DOHH2 (cell line): Measurements from ENCODE around the gene PRKN.

Source experiments
- H3F3A ChIP-seq: fragments of 200-600 bp; sonication (generic), shearing (Covaris generic); 2 replicates; pipeline ENCODE4 v1.6.0; 2016; ENCODE audit warnings: antibody characterized with exemption, mild to moderate bottlenecking; ENCODE audit not compliant: control insufficient read depth, insufficient read depth
- H3K27ac ChIP-seq: fragments of 200-600 bp; sonication (generic); 2 replicates; pipeline ENCODE4 v1.5.1; 2014; ENCODE audit warnings: low read depth, mild to moderate bottlenecking, low read length, moderate library complexity
- H3K27me3 ChIP-seq: fragments of 200-600 bp; sonication (generic); 2 replicates; pipeline ENCODE4 v1.6.1; 2014; ENCODE audit warnings: mild to moderate bottlenecking, low read length, mixed read lengths; ENCODE audit not compliant: control insufficient read depth
- H3K36me3 ChIP-seq: fragments of 200-600 bp; sonication (generic); 2 replicates; pipeline ENCODE4 v1.6.1; 2014; ENCODE audit warnings: mild to moderate bottlenecking, low read length, moderate library complexity, mixed read lengths; ENCODE audit not compliant: control insufficient read depth
- H3K4me1 ChIP-seq: fragments of 200-600 bp; sonication (generic); 2 replicates; pipeline ENCODE4 v1.6.1; 2014; ENCODE audit warnings: mild to moderate bottlenecking, low read length, mixed read lengths; ENCODE audit not compliant: control insufficient read depth
- H3K4me2 ChIP-seq: fragments of 200-600 bp; sonication (generic); 2 replicates; pipeline ENCODE4 v1.6.0; 2014; ENCODE audit warnings: mild to moderate bottlenecking, low read length, moderate library complexity
- H3K4me3 ChIP-seq: fragments of 200-600 bp; sonication (generic); 2 replicates; pipeline ENCODE4 v1.5.1; 2014; ENCODE audit warnings: mild to moderate bottlenecking, low read length, mixed read lengths
- H3K79me2 ChIP-seq: fragments of 200-600 bp; sonication (generic); 2 replicates; pipeline ENCODE4 v1.6.1; 2014; ENCODE audit warnings: mild to moderate bottlenecking, low read length, mixed read lengths; ENCODE audit not compliant: control insufficient read depth
- H3K9me2 ChIP-seq: fragments of 200-600 bp; sonication (generic); replicated peaks from 2 replicates; pipeline ENCODE4 v1.6.1; 2014; ENCODE audit warnings: mild to moderate bottlenecking, low read length, mixed read lengths; ENCODE audit not compliant: control insufficient read depth
- H3K9me3 ChIP-seq: fragments of 200-600 bp; sonication (generic); 2 replicates; pipeline ENCODE4 v1.6.1; 2014; ENCODE audit warnings: antibody characterized with exemption, low read length, mixed read lengths; ENCODE audit not compliant: control insufficient read depth, insufficient read depth
- H4K20me1 ChIP-seq: fragments of 200-600 bp; sonication (generic); 2 replicates; pipeline ENCODE4 v1.6.0; 2014; ENCODE audit warnings: low read depth, mild to moderate bottlenecking, antibody characterized with exemption, low read length, moderate library complexity; ENCODE audit not compliant: control insufficient read depth, insufficient read depth
- EZH2phosphoT487 ChIP-seq: fragments of 200-600 bp; sonication (generic); IDR thresholded peaks from 2 replicates; pipeline ENCODE4 v1.6.1; 2017; ENCODE audit warnings: borderline replicate concordance, mild to moderate bottlenecking, antibody characterized with exemption, low read length, moderate library complexity, mixed read lengths
- TF ChIP-seq, protein P1 (sequence below): fragments of 200-600 bp; sonication (generic); IDR thresholded peaks from one replicate; pipeline ENCODE4 v1.5.1; 2014; ENCODE audit warnings: antibody characterized with exemption, mild to moderate bottlenecking, low read depth, low read length; ENCODE audit not compliant: poor library complexity, severe bottlenecking

PRKN gene

GRCh38 chr6:161722394-161722793 is 1005.2 kb downstream of the PRKN start:
- Histone ChIP-seq H3K36me3 (no peaks in the 10 kb centered on the region), H4K20me1 (no peaks in the 10 kb centered on the region), H3K9me3 (no peaks in the 10 kb centered on the region), H3K27ac (no peak overlapping the region), H3K9me2 (no peaks in the 10 kb centered on the region), H3K79me2 (no peaks in the 10 kb centered on the region), H3K4me1 (no peaks in the 10 kb centered on the region), H3K4me3 (no peak overlapping the region), H3K4me2 (no peak overlapping the region), H3K27me3 (no peaks in the 10 kb centered on the region), H3F3A (no peaks in the 10 kb centered on the region)
- TF ChIP-seq, protein P1, sequence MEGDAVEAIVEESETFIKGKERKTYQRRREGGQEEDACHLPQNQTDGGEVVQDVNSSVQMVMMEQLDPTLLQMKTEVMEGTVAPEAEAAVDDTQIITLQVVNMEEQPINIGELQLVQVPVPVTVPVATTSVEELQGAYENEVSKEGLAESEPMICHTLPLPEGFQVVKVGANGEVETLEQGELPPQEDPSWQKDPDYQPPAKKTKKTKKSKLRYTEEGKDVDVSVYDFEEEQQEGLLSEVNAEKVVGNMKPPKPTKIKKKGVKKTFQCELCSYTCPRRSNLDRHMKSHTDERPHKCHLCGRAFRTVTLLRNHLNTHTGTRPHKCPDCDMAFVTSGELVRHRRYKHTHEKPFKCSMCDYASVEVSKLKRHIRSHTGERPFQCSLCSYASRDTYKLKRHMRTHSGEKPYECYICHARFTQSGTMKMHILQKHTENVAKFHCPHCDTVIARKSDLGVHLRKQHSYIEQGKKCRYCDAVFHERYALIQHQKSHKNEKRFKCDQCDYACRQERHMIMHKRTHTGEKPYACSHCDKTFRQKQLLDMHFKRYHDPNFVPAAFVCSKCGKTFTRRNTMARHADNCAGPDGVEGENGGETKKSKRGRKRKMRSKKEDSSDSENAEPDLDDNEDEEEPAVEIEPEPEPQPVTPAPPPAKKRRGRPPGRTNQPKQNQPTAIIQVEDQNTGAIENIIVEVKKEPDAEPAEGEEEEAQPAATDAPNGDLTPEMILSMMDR = no peak
- TF ChIP-seq EZH2phosphoT487 = no peak

DNA sequence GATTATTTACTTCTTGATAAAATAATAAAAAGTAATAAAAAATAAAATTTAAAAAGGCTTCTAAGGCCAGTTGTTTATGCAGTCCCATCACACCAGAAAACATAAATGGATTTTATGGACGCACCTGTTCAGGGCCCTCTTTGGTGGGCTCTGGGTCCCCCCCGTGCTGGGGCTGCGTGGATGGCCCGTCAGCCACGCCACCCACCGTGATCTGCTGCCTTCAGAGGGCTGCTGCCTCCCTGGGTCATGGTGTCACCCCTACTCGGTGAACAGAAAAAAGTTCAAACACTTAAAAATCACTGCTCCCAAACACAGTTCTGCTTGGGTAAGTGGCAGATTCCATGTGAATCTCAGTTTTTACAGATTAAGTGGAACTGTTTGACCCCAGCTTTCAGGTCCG is 1006.1 kb downstream of the PRKN start:
- no peaks in the 10 kb centered on the region for H3K9me2 ChIP-seq
- no peak overlapping the region for H3K4me3 ChIP-seq
- H3F3A ChIP-seq = no peaks in the 10 kb centered on the region
- H3K27me3 ChIP-seq = no peaks in the 10 kb centered on the region
- H3K9me3 ChIP-seq = no peaks in the 10 kb centered on the region
- no peak overlapping the region for H3K4me2 ChIP-seq
- no peaks in the 10 kb centered on the region for H3K79me2 ChIP-seq
- no peak overlapping the region for H3K27ac ChIP-seq
- H3K36me3 ChIP-seq = no peaks in the 10 kb centered on the region
- H3K4me1 ChIP-seq = no peaks in the 10 kb centered on the region
- TF ChIP-seq EZH2phosphoT487 = no peak
- TF ChIP-seq, protein P1 = no peak
- H4K20me1 ChIP-seq = no peaks in the 10 kb centered on the region

DNA sequence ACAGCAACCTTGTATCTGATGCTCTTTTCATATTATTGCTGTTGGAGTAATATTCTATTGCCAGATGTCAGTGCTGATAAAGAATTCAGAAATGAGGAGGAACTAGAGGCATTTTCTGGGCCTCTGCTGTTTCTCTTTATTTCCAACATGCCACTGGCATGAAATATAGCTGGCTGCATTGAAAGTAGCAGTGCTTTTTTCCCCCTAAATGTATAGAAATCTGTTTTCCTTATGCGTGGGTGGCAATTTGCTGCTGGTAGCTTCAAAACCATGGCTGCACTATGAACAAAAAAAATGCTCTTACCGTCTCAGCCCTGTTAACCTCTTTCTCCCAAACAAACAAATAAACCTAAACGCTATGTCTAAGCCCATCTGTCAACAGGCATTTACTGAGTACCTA is 1011.4 kb downstream of the PRKN start:
- H3K9me3 ChIP-seq = no peaks in the 10 kb centered on the region
- no peaks in the 10 kb centered on the region for H4K20me1 ChIP-seq
- no peaks in the 10 kb centered on the region for H3K27me3 ChIP-seq
- no peaks in the 10 kb centered on the region for H3K9me2 ChIP-seq
- no peaks in the 10 kb centered on the region for H3K79me2 ChIP-seq
- H3K27ac ChIP-seq = no peak overlapping the region
- no peaks in the 10 kb centered on the region for H3K36me3 ChIP-seq
- no peak for TF ChIP-seq EZH2phosphoT487
- TF ChIP-seq, protein P1 = no peak
- no peak overlapping the region for H3K4me2 ChIP-seq
- H3K4me3 ChIP-seq = no peak overlapping the region
- H3K4me1 ChIP-seq = no peaks in the 10 kb centered on the region
- H3F3A ChIP-seq = no peaks in the 10 kb centered on the region

DNA sequence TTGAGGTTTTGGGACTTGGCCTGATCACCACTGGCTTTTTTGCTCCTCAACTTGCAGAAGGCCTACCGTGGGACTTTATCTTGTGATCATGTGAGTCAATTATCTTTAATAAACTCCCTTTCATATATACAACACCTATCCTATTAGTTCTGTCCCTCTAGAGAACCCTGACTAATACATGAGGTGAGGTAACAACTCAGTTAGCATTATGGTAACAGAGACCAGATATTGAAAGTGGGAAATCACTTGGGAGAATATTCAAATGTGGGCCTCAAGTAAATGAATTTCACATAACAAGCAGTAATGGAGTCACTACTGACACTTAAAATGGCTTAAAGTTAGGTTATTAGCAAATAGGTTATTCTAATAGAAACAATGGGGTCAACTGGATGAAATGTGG is 1015.6 kb downstream of the PRKN start:
- Histone ChIP-seq H3K9me3 (no peaks in the 10 kb centered on the region), H3K4me1 (no peaks in the 10 kb centered on the region), H3K4me2 (no peak overlapping the region), H3K27ac (no peak overlapping the region), H4K20me1 (no peaks in the 10 kb centered on the region), H3K79me2 (no peaks in the 10 kb centered on the region), H3K9me2 (no peaks in the 10 kb centered on the region), H3K27me3 (no peaks in the 10 kb centered on the region), H3F3A (no peaks in the 10 kb centered on the region), H3K4me3 (no peak overlapping the region), H3K36me3 (no peaks in the 10 kb centered on the region)
- no peak for TF ChIP-seq EZH2phosphoT487
- TF ChIP-seq, protein P1 = no peak
